ENCODE measurements around the gene TXN2.

TXN2 gene

GRCh38 chr22:36480941-36481392 lies 473 bp downstream of the TXN2 start:
- DNase-seq, result no peak

DNA sequence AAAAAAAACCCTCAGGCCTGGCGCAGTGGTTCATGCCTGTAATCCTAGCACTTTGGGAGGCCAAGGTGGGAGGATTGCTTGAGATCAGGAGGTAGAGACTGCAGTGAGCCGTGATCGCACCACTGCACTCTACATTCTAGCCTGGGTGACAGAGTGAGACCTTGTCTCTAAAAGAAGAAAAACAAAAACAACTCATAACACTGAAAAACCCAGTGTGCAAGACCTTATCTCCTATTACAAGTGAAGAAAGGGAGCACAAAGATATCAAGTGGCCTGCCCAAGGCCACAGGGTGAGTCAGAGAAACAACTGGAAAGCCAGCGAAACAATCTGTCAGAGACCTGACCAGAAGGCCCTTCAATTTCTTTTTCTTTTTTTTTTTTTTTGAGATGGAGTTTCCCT lies 2.5 kb downstream of the TXN2 start:
- no peak for DNase-seq

GRCh38 chr22:36475341-36475740 lies 6.1 kb downstream of the TXN2 start:
- no peak for DNase-seq

DNA sequence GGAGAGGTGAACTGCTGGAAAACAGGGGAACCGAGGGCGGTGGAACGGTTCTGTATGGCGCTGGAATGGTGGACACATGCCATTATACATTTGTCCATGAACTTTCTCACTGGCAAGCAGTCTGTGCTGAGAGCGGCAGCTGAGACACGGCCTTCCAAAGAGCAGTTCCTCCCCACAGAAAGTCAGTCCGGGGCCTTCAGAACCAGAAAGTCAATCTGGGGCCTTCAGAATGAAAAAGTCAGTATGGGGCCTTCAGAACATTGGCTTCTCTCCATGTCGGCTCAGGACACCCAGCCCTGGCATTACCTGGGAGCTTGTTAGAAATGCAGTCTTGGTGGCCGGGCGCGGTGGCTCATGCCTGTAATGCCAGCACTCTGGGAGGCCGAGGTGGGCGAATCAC lies 8.8 kb downstream of the TXN2 start:
- no peak for DNase-seq

- peak; percentile 56 for DNase-seq
These were observed 10.1 kb downstream of the TXN2 start for GRCh38 chr22:36471341-36471821.

DNA sequence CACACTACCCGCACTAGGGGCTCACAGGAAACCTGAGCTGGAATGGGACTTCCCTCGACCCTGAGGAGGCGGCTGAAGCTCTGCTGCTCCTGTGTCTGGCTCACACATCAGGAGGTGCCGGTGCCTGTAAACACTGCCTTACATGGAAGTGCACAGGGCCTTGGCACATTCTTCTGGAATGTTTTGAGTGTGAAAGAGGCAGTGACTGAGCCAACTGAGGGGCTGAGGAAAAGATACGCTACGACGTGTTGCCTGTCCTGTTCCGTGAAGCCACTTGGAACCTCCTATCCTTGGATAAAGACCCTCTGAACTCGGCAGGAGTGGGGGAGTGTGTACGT lies 10.5 kb downstream of the TXN2 start:
- peak; percentile 42 for DNase-seq

DNA sequence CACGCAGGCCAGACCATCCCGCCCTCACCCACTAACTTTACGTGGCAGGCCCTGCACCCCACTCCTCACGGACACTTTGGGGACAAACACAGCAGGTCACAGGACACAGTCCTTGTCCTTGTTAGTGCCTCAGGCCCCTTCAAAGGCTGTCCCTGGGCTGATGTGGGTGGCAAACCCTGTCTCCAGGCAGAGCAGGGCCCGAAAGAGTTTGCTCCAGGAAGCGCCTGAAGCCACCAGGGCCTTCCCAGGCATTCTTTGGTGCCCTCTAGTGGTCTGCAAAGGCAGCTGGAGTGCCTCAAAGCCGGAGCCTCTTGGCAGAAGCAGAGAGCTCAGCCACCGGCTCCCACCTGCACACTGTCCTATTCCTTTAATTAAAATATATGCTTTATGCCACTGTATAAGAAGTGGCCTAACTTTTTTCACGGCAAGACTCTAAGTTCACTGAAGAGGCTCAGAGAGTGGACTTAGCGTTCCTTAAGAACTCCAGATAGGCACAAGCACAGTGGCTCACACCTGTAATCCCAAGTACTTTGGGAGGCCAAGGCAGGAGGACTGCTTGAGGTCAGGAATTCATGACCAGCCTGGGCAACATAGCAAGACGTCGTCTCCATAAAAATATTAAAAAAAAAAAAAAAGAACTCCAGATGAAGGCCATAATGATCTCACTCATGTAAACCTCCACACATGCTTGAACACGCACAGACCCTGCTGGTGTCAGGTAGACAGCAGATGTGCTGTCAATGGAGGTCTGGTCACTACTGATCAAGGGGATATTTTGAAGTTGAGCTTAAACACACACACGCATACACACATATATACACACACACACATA lies 11.1 kb downstream of the TXN2 start:
- peak; percentile 87 for DNase-seq

GRCh38 chr22:36469094-36469710 lies 12.2 kb downstream of the TXN2 start:
- no peak for DNase-seq

- peak; percentile 98 for DNase-seq
These were observed 13.5 kb downstream of the TXN2 start for GRCh38 chr22:36467946-36468345.

- DNase-seq, result peak; percentile 92
These were observed 14.2 kb downstream of the TXN2 start for GRCh38 chr22:36467042-36467810.

DNA sequence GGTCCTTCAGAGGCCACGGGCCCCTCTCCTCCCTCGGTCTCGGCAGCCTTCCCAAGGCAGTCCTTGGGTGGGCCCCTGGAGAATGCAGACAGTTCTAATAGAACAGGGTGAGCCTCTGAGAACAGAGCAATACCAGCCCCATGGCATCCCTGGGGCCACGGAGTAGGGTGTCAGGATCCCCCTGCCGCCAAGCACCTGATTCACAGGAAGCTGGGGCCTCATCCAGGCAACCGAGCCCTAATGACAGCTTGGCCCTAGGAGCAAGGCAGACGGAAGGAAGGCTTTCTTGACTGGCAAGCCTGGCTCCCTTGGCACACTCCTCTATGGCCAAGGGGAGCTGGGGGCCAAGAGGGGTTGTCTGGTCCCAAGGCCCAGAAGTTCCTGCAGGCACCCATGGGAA lies 15.2 kb downstream of the TXN2 start:
- no peak for DNase-seq

DNA sequence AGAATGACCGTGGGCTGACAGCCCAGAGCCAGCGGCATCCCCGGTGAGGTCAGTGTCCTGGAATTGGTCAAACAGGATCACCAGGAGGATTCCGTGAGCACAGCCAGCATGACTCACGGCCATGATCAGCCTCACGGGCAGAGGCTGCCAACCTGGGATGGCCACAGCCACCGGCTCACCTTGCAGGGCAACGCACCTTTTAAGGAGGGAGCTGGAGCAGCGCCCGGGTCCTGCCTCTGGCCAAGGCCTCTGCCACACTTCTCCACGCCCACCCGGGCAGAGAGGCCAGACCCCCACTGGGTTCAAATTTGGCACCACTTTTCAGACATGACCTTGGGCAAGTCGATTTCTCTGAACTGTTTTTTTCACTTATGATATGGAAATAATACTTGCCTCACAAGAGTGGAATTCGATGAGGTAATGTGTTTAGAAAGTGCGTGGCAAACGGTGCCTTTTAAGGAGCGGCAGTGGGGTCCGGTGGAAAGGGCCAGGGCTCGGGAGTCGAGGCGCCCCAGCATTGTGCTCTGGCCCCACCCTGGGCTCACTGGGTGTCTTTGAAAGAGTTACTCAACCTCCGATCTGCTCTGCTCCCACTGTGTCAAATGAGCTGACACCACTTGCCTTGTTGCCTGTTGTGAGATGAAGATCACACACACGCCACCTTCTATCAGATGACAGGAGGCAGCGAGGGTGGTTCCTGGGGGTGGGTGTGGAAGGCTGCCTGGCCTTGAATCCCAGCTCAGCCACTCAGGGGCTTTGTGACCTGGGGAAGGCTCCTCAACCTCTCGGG lies 16.0 kb downstream of the TXN2 start:
- DNase-seq, result peak; percentile 83

DNA sequence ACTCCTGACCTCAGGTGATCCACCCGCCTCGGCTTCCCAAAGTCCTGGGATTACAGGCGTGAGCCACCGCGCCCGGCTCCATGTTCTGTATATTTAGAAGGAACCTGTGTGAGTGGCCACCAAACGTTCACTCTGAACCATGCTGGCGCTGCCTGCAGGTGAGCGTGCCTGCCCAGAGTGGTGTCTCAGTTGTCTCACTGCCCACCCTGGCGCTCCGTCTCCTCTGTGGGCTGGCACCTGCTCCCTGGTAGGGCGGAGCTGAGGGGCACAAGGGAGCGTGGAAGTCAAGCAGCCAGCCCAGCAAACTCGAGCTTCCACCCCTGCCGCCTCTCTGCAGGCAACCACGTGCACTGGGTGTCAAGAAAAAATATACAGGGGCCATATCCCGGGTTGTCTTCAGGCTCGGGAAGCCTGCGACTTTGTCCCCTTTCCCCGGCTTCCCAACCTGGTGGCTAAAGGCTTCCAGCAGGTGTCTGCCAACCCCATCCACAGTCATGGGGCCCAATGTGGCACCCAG lies 16.7 kb downstream of the TXN2 start:
- DNase-seq, result no peak

- DNase-seq, result no peak
These were observed 17.7 kb downstream of the TXN2 start for GRCh38 chr22:36463783-36464184.

DNA sequence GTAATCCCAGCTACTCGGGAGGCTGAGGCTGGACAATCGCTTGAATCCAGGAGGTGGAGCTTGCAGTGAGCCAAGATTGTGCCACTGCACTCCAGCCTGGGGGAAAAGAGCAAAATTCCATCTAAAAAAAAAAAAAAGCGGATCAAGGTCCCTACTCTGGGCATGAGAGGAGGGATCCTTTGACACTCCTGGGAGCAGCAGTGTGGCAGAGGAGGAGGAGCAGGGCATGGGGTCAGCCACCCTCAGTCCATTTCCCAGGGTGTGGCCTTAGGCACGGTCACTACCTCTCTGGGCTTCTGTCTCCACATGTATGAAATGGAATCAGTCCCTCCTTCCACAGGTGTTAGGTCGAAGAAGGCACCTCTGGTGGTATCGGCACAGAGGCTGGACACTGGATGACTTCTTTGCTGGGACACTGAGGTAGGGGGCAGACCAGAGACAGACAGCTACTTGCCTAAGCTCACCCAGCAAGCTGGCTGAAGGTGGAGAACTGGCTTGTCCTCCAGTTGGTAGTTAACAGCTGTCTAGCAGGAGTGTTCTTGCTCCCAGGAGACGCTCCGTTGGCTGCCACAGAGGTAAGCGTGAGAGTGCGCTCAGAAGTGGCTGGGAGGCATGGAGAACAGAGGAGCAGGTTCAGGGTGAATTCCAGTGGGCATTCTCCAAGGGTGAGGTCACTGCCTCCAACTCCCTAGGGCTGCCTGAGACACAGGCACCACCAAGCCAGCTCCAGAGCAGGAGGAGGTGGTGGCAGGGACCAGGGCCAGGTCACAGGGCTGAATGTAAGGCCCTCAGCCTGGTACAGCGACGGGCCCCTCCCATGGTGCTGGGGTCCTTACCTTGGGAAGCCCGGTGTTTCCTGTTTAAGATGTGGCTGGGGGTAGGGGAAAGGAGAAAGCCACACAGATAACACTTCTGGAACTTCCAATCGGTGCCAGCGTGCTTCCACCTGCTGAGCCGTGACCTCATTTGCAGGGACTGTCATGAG lies 19.5 kb downstream of the TXN2 start:
- DNase-seq, result peak; percentile 94

GRCh38 chr22:36460202-36460601 lies 21.2 kb downstream of the TXN2 start:
- DNase-seq, result no peak

DNA sequence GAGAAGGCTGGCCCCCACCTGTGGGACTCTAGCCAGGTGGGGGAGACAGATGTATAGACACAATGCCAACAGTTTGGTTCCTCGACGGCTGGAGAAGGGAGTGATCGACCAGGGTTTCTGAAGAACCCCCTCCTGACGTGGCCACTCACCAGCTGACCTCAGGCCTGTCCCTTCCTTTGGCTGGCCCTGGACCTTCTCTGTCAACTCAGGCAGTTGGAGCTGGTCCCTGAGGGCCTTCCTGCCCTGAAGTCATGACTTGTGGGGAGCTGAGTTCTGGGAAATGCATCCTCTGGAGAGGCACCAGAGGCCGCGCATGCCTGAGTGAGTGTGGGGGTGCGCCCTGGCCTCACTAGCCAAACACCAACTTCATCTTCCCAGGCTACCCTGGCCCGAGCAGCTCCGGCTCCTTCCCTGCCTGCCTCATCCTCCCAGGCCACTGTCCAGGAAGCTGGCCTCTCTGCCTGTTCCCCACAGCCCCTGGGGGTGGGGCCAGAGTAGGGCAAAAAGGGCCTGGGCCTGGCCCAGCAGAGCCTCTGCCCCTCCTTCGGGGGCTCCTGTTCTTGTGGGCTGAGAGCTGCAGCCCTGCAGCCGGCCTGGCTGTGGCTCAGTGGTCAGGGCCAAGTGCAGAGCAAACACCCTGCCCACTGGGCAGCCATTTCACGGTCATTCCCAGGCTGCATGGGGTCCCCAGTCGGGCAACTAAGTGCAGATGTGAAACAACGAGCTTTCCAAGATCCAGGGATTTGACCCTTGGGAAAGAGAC lies 23.6 kb downstream of the TXN2 start:
- peak; percentile 61 for DNase-seq

DNA sequence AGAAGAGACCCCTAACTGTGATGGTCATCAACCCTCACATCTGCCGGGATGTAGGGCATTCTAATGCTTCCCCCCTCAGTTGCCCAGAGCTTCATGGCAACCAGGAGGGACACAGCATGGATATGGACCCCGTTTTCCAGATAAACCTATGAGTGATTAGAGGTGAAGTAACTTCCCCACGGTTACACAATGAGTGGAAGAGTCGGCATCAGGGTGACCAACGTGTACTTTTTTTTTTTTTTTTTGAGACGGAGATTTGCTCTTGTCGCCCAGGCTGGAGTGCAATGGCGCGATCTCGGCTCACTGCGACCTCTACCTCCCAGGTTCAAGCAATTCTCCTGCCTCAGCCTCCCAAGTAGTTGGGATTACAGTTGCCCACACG lies 25.0 kb downstream of the TXN2 start:
- no peak for DNase-seq

DNA sequence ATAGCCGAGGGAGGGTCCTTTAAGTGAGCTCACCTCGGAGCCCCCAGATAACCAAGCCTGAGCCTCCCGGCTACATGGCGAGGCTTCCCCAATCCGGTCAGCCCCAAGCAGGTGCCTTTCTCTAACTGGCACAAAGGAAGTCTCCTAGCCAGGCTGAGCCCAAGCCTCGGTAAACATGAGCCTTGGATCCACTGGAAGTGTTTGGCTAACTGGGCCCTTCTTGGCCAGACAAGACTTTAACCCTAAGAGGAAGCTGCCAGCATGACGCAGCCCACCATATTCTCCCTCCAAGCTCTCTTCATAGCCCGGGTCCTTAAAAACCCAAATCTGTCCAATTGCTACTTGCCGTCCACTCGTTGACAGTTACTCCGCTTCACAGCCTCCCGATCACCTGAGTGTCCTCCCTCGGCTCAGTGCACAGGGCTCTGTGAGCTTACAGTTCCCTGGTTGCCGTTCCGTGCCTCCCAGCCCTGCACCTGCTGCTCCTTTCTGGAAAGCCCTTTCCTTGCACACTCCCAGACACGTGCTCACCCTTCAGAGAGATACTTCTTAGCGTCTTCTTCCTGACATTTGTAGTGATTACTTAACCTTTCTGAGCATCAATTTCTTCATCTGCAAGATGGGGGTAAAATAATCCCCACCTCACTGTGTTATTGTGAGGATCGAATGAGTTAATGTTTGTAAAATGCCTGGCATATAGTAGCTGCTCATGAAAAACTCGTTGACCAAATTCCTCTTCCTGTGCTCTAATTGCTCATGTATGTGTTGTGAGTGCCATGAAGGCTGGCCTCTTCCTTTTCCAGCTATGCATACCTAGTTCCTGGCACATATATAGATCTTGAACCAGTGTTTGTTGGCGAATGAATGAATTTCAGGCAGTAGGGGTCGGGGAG lies 25.6 kb downstream of the TXN2 start:
- no peak for DNase-seq

Measured in fibroblast of upper back skin (primary cell).